HT-29 (cell line): ENCODE measurements around the gene SOX2. TPM values are rescaled to one million over a fixed set of nuclear protein-coding genes. Genes with fewer than 3 reads are reported as not detected.

Experiments
- DNase-seq: peaks from one replicate; pipeline ENCODE4 v3.0.0-alpha.2; 2015; ENCODE audit warnings: low spot score
- total RNA-seq: library from RNA; depleted of rRNA; stranded (reverse); fragments of >200 nt; shearing (Covaris generic); gene quantifications from 2 replicates; pipeline ENCODE4 v1.2.3, GENCODE V29; 2014

The SOX2 gene
- total RNA-seq, 1 experiment from 2014 or later: not detected

DNA sequence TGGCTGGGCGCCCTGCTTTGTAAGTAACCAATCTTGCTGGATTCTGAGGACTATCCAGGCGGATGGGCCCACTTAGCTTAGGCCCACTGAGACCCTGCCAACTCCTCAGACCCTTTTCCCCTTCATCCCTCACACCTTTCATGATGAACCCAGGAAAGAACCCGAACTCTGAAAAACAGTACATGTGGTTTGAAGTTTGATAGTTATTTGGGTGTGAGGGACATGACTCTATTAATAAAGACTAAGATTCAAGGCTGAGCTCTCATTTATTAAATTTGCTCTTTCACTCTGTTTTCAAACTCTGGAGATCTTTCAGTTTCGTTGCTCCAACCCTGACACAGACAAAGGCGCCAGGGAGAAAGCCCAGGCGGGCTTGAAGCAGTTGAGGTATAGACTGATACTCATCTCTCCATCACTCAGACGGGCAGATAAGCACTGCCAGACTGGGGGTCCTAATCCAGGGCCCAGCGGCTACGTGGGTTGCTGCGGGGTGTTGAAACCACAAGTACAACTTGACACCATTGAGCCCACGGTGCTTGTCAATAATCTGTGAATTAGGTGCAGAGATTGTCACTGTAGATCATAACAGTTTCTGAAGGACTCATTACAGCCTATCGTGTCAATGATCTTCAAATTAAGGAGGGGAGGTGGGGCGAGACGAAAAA lies 7.2 kb upstream of the SOX2 start:
- no peak for DNase-seq

DNA sequence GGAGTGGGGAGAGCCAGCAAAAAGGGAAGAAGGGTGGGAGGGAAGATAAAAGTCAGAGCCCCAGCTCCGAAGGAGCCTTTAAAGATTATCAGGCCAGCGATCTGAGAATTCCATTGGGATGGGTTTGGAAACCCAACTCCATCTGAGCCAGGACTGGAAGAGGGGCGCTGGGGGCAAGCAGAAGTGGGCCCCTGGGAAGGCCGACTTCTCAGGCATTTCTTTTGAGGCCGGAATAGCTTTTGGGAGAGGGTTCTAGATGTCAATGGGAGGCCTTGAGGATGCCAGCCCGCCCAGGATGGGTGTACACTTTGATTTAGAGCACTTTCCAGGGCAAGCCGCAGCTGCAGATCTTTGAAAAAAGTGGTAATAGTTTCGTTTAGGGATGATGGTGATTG lies 6.6 kb upstream of the SOX2 start:
- DNase-seq: no peak

DNA sequence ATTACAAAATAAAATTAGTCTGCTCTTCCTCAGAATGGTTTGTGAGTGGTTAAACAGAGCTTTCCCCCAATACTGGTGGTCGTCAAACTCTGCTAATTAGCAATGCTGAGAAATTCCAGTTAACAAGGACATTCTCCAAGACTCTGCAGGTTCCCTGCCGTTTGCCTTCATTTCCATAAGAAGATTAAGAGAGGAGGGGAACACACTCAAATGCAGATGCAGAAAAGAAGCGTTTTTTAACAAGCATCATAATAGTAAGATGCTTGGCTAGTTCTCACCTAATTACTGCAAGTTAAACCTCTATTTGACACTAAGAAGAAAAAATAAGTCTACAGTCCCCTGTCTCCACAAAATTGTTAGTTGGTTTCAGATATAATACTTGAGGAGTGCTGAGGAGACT lies 3.7 kb upstream of the SOX2 start:
- DNase-seq: no peak

DNA sequence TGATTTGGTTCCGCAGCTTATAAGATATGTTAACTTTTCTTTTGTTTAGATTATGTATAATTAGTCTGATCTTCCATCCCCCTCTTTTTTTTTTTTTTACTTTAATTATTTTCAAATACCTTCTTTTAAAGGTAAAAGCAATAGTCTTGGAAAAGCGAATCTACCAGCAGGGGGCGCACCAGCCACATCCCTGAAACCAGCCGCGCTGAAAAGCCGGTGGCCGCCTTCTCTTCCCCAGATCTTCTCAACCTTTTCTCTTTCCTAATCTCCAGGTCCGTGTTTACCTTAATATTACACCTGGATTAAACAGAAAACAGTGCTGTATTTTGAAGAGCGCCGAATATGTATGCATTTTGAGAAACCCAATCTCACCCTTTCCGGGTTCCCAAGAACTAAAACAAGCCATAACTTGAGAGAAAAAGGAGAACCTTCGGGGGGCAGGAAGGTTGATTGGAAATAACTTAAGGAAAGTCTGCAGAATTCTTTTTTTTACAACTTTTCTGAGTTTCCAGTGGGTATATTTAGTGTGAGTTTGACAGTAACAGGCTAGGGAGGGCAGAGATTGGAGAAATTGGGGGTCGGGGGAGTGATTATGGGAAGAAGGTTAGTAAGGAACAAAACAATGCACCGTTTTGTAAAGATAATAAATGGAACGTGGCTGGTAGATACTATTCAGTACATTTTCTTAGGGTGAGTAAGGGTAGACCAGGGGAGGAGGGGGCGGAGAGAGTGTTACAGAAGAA lies 2.0 kb upstream of the SOX2 start:
- DNase-seq: peak; percentile 83

DNA sequence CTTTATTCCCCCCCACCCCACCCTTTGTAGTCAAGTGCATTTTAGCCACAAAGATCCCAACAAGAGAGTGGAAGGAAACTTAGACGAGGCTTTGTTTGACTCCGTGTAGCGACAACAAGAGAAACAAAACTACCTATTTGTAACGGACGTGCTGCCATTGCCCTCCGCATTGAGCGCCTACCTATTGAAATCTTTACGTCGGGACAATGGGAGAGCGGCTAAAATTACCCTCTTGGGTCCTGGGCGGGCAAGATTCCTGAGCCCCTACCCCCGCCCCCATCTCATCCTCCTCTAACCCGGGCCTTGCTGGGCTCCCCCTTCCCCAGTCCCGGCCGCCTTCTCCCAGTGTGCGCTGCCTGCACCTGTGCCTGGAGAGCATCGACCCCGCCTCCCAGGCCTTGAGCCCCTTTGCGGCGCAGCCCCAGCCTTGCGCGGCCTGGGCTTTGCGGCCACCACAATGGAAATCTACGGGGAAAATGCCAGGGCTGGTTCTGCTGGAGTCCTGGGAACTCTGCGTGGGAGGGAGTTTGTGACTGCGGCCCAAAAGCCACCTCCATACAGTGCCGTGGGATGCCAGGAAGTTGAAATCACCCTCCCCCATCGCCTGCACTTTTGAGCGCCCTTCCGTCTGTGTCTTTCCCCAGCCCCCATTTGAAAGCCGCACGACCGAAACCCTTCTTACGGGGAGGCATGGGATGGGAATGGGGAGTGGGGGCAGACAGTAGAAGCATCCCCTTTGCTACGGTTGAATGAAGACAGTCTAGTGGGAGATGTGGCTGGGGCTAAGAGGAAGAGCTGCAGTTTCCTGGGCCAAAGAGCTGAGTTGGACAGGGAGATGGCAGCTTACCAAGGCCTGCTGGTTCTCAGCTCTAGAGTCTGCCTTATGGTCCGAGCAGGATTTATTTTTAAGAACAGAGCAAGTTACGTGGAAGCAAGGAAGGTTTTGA lies 1.1 kb upstream of the SOX2 start:
- no peak for DNase-seq

DNA sequence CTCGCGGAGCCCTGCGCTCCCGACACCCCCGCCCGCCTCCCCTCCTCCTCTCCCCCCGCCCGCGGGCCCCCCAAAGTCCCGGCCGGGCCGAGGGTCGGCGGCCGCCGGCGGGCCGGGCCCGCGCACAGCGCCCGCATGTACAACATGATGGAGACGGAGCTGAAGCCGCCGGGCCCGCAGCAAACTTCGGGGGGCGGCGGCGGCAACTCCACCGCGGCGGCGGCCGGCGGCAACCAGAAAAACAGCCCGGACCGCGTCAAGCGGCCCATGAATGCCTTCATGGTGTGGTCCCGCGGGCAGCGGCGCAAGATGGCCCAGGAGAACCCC lies 464 bp downstream of the SOX2 start:
- no peak for DNase-seq

DNA sequence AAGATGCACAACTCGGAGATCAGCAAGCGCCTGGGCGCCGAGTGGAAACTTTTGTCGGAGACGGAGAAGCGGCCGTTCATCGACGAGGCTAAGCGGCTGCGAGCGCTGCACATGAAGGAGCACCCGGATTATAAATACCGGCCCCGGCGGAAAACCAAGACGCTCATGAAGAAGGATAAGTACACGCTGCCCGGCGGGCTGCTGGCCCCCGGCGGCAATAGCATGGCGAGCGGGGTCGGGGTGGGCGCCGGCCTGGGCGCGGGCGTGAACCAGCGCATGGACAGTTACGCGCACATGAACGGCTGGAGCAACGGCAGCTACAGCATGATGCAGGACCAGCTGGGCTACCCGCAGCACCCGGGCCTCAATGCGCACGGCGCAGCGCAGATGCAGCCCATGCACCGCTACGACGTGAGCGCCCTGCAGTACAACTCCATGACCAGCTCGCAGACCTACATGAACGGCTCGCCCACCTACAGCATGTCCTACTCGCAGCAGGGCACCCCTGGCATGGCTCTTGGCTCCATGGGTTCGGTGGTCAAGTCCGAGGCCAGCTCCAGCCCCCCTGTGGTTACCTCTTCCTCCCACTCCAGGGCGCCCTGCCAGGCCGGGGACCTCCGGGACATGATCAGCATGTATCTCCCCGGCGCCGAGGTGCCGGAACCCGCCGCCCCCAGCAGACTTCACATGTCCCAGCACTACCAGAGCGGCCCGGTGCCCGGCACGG lies 991 bp downstream of the SOX2 start:
- DNase-seq: no peak

DNA sequence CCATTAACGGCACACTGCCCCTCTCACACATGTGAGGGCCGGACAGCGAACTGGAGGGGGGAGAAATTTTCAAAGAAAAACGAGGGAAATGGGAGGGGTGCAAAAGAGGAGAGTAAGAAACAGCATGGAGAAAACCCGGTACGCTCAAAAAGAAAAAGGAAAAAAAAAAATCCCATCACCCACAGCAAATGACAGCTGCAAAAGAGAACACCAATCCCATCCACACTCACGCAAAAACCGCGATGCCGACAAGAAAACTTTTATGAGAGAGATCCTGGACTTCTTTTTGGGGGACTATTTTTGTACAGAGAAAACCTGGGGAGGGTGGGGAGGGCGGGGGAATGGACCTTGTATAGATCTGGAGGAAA lies 1.5 kb downstream of the SOX2 start:
- no peak for DNase-seq

DNA sequence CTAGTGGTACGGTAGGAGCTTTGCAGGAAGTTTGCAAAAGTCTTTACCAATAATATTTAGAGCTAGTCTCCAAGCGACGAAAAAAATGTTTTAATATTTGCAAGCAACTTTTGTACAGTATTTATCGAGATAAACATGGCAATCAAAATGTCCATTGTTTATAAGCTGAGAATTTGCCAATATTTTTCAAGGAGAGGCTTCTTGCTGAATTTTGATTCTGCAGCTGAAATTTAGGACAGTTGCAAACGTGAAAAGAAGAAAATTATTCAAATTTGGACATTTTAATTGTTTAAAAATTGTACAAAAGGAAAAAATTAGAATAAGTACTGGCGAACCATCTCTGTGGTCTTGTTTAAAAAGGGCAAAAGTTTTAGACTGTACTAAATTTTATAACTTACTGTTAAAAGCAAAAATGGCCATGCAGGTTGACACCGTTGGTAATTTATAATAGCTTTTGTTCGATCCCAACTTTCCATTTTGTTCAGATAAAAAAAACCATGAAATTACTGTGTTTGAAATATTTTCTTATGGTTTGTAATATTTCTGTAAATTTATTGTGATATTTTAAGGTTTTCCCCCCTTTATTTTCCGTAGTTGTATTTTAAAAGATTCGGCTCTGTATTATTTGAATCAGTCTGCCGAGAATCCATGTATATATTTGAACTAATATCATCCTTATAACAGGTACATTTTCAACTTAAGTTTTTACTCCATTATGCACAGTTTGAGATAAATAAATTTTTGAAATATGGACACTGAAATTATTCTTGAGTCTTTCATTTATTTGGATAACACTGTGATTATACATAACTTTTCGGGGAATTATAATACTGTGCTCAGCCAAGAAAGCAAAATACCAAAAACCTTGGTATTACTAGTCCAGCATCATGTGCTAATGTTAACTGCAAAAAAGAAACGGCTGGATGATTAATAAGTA lies 2.2 kb downstream of the SOX2 start:
- DNase-seq: no peak

DNA sequence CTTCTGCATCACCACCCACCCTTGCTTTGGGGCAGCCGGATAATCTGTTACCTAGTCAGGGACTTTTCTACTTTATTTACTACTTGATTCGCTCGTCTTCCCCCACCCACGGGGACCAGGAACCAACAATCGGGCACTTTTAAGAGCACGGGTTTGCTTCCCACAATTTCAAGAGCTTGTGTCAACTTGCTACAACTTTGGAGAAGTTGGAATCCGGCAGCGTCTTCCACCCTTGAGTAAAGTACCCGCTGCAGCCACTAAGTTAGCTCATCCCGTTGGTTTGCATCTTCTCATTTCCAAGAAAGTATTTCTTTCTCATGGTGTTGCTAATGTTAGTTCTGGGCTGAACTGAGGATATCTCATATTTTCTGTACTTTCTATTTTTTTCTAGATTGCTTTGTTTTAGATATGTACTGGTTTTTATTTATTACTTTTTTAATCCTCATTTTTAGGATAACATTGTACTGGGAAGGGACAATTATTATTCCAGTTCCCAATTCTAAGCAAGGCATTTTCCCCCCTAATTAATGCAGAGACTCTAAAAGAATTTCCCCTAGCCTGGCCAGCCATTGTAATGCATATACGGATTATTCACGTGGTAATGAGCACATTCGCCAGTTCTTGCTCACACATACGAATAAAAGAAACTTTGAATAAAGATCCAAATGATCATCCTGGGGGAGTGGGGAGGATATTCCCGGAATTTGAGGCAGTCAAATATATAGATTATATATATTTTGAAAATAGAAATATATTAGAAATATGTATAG lies 4.0 kb downstream of the SOX2 start:
- DNase-seq: no peak

DNA sequence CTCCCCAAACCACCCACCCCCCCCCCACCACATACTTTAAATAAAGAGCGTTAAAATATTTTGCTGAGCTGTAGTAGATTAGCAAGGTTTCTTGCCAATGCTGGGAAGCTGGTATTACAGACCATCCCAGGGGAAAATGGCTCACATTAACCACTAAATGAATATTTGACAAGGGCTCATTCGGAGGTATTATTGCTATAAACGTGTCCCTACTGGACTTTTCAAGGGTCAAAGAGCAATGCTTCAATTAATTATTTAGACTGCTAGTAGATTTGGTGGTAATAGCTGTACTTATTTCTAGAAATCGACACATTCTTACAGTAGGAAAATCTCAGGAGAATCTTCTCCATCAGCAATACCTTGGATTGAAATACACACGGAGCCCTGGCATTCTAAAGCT lies 5.2 kb downstream of the SOX2 start:
- DNase-seq: no peak

DNA sequence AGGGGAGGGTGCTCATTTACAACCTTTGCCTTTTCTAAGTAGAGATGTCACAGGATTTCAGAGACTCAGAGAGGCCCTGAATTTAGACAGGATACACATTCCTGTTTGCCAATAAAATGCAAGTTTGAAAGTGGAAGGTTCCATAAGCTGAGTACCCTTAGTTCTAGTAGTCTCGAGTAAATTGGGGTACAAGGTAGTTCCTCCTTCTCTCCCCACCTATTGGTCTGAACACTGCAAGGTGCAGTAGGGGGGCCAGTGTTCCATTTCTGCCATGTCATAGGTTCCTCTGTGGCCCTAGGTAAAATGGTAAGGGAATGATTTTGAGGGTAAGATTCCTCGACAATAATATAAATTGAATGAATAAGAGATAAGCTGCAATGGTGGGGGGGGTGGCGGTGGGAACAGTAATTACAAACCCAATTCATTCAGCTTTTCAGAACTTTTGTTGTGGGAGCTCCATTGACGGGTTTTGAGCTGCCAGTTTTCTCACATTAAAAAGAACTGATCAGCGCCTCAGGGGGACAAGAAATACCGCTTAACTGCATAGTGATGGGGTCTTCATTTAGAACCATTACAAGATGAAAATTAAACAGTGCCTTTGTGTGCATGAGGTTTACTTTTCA lies 5.9 kb downstream of the SOX2 start:
- DNase-seq: no peak

DNA sequence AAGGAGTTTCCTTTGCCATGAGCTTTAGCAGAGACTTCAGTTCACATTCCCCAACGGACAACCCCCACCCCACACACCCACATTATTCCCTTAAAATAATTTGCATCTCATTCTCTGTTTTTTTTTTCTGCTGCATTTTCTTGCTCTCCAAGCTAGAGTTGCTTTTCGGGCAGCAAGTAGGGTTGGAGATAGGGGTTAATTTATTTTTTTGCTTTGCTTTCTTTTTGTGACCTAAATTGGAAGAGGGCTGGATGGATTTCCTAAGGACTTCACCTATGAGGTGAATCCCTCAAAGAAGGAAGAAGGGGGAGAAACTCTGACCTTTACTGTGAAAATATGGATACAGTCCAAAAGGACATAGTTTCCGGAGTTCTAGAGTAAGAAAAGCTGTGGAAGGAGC lies 6.6 kb downstream of the SOX2 start:
- no peak for DNase-seq

DNA sequence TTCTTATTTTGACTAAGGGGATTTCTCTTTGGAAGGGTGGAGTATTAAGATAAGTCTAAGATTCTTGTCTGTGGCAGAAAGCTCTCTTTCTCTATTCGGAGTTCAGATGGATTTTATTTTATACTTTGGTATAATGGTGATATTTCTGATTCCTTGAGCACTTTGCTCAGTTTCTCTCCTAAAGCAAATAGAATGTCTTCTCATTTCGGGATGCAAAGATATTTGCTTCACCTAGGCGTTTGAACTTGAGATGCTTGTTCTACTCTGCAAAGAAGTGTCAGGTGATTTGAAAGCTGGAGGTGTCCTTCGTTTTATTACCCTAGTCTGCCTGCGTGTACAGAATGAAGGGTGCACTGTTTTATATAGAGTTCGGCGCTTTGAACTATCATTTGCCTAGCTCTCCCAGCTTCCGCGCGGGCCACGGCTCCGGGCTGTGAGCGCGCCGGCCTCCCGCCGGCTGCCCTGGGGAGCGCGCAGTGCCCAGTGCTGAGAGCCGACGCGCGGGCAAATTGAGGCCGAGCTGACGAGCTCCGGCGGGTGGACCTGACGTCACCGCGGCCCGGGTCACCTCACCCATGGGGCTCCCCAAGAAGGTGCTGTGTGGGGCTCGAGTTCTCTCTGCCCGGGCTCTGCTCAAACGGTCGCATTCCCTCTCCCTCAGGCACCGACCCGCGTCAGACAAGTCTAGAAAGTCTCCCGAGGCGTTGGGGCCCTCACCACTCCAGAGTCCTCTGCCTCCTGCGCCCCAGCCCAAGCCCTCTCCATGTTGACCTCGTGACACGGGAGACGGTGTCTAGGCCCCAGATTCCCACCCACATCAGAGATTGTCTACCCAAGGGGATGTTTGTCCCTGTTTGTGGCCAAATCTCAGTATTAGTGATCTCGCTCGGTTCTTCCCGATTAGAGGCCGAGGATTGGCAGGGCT lies 7.5 kb downstream of the SOX2 start:
- DNase-seq: peak; percentile 16

DNA sequence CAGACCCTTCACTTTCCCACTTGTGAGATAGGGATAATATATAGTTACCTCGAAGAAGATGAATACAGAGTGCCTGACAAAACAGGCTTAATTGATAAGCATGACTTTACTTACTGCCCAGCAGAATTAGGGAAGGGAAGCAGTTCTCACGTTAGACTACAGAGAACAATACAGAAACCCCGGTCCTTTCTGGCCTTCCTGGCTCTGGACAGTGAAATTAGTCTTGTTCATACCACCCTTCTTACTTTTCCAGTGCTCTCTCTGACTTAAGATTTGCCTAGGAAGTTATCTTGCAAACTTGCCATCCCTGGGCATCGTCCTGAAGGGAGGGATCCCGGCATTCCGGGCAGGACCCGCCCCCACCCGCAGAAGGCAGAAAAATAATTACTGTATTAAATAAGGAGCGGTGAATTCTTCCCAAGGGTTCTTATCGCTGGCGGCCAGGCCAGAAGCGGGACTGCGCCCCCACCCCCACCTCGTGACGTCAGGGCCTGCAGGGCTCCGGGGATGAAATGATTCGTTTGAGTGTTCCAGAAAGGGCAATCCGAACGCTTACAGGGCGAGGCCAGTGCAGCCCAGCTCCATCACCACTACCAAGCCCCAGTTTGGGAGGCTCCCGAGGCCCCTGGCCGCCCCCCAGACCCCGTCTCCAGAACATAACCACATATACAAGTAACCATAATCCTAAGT lies 8.4 kb downstream of the SOX2 start:
- no peak for DNase-seq

DNA sequence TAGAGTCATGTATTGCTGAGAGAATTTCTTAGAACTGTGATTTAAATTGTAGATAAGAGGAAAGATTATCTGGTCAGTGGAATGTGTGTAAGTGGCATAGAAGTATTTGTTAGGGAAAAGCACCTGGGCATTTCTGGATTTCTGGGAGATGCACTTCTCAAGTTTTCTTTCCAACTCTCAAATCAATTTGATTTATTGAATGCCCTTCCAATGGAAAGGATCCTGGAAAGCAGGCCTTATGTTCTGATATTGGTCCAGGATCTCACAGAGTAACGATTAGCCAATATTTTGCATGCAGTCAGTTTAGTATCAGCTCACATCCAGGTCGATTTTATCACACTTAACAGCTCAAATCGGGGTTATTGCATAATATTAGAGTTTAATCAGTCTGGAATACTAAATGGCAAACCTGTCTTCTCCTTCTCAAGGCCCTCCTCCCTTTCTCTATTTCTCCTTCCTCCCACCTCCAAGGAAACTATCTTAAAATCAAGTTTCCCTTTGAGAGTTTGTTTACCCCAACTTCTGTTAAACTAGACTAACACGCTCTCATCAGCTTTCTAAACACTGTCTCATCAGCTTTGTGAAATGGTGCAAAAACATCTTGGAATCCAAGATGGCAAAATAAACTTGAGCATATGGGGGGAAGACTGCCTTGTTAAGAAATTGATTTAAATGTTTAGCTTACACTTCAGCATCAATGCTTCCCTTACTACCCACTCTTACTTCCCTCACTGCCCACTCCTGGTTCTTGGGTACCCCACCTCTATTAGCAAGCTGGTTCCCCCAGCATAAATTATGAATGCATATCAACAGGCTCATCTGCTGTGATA lies 9.5 kb downstream of the SOX2 start:
- no peak for DNase-seq

DNA sequence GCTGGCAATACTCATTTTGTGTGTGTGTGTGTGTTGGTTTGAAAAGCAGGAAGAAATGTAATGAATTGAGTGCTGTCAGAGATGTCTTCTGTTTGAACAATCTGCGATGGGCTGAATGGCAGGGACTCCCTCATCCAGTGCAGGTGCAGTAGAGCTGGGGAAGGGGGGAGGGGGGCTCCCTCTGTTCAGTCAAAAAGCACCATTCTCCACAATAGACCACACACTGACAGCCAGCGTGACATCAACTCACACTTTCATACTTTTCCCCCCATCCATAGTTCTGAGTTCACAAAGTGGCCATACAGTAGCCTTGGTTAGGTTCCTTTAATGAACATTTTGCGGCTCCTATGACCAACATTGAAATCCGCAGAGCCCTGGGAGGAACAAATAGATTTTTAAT lies 10.4 kb downstream of the SOX2 start:
- no peak for DNase-seq
